Nucleus accumbens (tissue), 56 donors: ENCODE measurements around the gene BACH2.
"Not testable (repeated sequence)": the region's sequence is repeated elsewhere in the genome, so short reads cannot be mapped to it uniquely, and the experiment has no call there.

ENCODE experiments used
- DNase-seq, 56 donors: peaks; one replicate each; lab custom pipeline; 2025; lab: John Stamatoyannopoulos, UW

Gene BACH2

DNA sequence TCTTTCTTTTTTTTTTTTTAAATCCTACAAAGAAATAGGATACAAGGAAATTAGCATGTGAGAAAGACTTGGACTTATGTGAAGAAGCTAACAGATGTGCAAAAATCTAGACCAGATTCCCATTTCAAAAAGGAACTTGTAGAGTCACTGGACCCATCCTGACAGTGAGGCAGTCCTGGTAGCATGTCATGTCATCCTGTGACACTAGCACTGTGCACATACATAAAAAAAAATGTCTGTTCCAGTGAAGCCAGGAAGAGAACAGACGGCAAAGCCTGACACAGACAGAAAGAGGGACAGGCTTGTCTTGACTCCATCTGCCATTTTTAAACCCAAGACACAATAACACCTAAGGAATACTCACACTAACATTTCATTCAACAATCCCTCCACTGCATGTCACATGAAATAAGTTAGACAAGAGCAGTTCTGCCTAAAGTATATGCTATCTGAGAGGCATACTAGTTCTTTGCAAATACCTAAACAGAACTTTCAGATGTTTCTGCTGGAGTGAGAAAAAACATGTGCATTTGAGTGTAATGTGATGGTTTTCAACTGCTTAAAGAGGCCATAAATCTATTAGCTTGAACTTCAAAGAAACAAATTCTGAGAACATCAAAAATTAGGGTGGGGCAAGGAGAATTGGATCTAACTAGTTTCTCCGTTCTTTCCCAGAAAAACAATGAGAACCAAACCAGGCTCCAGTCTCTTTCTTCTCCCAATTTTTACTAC is 159.6 kb downstream of the BACH2 start:
- DNase-seq: no peak

DNA sequence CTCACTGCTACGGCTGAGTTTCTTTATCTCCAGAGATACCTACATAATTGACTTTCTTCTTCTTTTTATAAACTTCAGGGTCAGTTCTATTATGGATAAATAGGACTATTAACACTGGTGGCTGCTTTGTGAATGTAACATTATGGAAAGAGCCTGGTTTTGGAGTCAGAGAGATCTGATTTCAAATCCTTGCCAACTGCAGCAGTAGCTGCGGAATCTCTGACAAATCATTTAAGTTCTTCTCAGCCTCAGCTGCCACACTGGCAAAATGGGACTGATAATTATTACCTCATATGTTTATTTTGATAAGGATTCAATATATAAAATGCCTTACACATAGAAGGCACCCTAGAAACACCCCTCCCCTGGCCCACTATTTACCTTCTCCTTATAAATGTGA is 160.5 kb downstream of the BACH2 start:
- no peak for DNase-seq

DNA sequence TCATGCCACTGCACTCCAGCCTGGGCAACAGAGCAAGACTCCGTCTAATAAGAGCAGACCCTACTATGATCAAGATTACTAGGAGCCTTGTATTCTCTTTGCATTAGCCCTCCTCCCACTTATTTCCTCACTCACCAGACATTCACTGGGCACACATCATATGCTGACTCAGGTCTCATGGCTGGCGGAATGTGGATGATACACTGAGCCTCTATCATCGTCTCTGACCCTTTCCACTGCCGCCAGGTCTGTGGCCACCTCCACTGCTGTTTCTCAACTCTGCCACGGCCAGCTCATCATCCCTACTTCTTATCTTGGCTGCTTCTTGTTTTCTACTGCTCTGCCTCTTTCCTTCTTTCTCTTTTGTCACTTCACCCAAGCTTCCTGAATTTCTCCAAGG is 161.0 kb downstream of the BACH2 start:
- DNase-seq: no peak

DNA sequence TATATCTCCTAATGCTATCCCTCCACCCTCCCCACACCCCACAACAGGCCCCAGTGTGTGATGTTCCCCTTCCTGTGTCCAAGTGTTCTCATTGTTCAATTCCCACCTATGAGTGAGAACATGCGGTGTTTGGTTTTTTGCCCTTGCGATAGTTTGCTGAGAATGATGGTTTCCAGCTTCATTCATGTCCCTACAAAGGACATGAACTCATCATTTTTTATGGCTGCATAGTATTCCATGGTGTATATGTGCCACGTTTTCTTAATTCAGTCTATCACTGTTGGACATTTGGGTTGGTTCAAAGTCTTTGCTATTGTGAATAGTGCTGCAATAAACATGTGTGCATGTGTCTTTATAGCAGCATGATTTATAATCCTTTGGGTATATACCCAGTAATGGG is 163.0 kb downstream of the BACH2 start:
- DNase-seq: not testable (repeated sequence)

DNA sequence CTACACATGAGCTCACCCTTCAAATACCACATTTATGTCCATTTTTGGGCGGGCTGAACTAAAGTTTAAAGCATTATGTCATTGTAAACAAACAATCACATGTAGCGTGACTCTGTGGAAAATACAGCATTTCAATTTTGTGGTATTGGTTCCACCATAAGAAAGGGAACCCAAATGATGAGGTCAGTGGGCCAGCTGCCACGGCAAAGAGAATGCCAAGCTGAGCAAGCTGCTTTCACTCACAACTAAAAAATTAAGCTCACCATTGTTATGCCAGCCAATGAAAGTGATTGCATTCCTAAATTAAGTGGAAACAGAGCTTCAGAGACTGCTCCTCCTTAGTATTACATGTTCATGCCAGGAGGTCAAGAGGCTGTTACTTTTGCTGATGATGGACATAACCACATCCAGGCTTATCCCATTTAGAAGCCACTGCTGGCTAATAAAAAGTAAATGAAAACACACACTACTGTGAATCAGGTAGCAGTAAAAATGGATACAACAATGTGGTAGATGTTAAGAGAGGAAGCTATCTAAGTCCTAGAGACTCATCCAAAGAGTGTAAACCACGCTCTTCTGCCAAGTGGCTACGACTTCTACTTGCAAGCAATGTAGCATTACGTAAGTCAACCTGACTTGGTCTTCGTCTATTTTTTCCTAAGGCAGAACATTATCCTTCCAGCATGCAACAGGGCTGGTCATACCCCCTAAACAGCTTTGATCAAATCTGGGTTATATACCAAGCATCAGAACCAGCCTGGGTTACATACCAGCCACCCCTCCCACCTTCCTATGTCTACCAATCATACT is 164.8 kb downstream of the BACH2 start:
- DNase-seq: peak in 12 of 56 donors; percentile 5 to 67 (median 18)

DNA sequence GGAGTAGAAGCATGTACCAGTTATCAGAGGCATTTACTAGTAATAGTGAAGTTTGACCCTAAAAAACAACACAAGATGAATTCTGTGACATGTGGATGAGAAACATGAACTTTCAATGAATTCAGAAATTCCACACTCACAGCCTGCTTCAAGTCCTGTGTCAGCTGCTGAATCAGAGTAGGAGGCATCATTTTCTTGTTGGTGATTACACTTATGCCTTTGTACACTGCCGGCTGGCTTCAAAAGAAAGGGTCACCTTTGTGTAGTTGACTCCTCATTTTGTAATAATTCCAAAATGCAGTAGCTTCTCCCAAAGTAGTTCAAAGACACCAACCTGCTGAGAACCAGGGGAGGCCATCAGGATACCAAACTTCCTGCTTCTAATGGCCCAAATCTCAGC is 165.5 kb downstream of the BACH2 start:
- no peak for DNase-seq

DNA sequence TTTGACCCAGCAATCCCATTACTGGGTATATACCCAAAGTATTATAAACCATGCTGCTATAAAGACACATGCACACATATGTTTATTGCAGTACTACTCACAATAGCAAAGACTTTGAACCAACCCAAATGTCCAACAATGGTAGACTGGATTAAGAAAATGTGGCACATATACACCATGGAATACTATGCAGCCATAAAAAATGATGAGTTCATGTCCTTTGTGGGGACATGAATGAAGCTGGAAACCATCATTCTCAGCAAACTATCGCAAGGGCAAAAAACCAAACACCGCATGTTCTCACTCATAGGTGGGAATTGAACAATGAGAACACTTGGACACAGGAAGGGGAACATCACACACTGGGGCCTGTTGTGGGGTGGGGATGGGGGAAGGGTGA is 168.0 kb downstream of the BACH2 start:
- not testable (repeated sequence) for DNase-seq

DNA sequence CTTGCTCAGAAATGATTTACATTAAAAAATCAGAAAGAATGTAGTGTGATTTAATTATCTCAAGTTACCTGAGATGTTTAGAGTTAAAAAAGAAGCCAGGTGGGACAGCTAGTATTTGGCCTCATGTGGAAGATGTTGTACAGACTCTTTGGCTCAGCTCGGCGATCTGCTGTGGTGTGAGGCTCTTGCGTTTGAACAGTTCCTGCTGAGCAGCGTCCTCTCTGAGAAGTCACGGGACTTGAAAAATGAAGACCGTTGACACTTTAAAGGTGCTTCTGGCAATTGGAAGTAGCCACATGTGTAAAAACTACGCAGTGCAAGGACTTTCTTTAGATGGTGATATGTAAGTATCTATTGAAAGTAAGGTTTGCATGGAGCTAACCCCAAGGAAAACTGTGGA is 169.0 kb downstream of the BACH2 start:
- no peak for DNase-seq

DNA sequence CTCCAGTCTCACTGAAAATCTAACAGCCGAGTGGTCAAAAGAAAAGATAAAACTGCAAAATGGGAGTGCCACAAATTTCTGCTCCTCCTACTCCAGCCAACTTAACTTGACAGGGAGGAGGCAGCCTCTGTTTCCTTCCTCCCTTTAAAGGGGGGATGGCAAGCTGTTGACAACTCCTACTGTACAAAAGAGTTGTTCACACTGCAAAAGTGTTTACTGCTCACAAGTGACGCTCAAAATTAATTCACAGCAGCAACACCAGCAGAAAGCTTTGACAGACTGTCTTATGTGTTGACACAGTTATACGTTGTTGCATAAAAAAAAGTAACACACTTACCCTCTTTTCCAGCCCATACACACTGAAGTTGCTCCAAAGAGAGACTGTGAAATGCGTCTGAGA is 169.8 kb downstream of the BACH2 start:
- DNase-seq: no peak

DNA sequence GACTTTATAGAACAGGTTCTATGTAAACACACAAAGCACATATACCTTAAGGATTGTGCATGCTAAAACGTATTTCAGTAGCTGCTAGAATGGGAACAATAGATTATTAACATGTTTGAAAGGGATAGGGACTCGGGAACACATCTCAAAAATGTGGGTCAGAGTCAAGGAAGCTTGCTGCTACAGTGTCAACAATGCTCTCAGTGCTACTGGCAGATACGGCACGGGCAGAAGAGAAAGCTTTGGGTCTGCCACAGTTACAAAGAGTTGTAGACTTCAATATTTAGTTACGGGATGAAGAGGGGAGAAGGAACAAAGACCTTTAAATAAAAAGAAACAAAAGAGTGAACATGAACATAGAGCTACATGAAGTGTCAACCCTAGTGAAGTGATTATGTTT is 170.5 kb downstream of the BACH2 start:
- DNase-seq: no peak

DNA sequence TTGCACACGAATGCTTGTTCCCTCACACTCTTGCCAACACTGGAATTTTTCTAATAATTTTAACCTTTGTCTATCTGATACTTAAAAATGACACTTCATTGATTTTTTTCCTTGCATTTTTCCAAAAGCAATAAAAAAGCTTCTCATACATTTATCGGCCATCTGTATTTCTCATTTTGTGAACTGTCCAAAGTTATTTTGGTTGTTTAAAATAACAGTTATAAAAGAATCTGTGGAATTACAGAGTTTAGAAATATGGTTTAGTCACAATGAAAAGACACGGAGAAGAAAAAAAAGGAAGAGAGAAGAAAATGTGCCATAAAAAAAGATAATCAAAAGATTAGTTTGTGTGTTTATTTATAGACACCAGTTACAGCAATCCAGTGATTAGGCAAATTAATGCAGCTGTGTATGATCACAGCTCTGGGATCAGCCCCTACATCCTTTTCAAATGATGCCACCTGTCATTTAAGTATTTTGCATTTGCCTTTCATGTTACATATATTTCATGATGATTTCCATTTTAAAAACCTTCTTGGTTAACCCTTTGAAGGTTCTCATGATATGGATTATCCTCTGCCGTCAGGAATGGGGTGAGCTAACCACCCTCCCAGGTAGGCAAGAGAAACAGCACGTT is 171.7 kb downstream of the BACH2 start:
- DNase-seq: no peak

DNA sequence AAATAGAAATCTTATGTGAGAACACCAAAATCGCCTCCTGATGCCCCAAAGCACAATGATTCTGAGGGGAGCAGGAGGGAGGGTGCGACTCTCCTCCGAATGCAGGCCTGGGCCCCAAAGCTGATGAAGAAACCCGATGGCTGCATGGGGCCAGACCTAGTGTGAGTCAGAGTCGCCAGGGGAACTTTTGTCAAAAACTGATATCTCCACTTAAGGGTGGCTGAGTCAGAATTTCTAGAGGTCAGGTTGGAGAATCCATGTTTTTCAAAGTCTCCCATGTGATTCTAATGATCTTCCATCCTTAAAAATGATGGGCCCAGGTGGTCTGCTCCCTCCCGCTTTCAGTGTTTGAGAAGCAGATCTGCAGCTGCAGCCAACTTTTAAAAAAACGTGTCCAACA is 172.8 kb downstream of the BACH2 start:
- DNase-seq: no peak

DNA sequence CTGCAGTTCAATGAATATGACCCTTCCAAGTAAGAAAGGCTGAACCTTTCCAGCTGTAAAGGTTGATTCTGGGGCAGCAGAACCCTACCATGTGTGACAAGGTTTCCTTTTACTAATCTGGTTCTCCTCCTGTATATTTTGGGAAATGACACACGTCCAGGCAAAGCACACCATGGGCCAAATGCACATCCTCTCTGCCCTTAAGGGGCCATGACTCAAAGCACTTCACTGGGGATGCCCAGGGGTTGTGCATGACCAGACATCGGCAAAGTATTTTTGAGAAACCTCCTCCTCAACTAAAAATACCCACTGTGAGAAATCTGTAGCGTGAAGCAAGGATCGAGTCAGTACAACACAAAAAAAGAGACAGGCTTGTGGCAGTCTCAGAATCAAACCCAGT is 174.7 kb downstream of the BACH2 start:
- DNase-seq: no peak

DNA sequence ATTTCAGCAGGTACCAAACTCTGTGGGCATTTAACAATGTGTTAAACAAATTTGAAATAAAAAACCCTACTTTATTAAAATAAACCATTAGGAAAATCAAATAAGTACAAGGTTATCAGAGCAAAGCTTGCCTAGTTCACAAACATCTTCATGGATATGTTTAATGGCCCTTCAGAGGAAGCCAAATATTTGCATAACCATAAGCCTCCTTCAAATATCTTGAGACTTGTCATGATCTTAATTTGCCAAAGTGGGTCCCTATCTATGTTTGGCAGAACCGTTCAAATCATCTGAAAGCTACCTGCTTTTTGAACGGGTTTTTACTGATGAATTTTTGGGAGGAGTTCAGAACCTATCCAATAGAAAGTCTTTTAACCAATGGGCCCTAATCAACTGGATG is 176.3 kb downstream of the BACH2 start:
- DNase-seq: no peak

DNA sequence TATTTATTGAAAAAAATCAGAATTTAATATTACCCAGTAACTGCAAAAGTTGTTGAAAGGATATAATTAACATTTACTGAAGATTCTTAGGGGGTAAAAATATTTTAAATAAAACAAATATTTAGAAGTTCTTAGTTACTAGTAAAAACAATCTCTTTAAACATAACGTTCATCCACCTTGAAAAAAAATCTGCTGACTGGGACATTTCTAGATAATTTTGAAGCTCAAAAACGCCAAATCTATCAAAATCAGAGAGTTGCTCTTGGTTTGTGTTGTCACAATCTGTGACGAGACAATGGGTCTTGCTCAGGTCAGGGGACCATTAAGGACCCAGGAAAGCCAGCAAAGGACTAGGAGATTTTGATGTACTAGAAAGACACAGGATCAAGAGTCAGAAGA is 177.0 kb downstream of the BACH2 start:
- DNase-seq: no peak

DNA sequence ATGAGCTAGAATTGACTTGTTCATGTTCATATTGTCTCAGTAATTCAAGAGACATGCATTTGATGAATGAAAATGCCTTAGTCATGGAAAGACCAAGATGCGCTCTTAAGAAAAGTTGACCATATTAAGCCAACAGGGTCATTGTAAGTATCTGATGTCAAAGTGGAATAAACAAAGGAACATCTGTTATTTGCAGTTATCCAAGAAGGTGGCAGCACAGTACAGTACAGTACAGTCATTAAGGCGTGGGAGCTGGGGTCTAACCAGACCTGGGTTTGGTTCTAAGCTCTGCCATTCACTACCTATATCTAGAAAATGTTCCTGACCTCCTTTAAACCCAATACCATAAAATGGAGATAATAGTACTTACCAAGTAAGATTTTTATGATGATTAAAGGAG is 178.1 kb downstream of the BACH2 start:
- no peak for DNase-seq

DNA sequence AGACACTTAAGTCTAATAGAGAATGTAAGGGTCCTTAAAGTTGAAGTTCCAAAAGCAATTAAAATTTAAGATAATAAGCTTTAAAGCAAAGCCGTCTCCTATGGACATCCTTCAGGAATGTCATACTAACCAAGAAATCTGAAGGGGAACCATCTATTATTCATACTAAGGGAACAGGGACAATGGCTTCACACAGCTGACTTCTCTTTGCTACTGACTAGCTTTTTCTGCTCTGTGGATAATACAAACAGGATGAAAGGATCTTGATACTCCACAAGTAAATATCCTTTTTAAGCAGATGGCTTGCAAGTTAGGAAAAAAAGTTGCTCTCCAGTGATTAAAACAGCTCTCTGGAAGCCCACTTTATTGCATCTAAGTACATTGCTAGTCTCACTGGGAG is 178.6 kb downstream of the BACH2 start:
- no peak for DNase-seq

DNA sequence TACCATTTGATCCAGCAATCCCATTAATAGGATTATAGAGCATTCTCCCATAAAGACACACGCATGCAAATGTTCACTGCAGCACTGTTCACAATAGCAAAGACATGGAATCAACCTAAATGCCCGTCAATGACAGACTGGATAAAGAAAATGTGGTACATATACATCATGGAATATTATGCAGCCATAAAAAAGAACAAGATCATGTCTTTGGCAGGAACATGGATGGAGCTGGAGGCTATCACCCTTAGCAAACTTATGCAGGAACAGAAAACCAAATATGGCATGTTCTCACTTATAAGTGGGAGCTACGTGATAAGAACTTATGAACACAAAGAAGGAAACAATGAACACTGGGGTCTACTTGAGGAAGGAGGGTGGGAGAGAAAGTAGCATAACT is 180.5 kb downstream of the BACH2 start:
- not testable (repeated sequence) for DNase-seq

DNA sequence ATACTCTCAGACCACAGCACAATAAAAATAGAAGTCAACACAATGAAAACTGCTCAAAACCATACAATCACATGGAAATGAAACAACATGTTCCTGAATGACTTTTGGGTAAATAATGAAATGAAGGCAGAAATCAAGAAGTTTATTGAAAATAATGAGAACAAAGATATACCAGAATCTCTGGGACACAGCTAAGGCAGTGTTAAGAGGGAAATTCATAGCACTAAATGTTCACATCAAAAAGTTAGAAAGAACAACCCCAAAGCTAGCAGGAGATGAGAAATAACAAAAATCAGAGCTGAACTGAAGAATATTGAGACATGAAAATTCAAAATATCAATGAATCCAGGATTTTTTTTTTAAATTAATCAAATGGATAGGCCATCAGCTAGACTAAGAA is 183.3 kb downstream of the BACH2 start:
- DNase-seq: no peak

DNA sequence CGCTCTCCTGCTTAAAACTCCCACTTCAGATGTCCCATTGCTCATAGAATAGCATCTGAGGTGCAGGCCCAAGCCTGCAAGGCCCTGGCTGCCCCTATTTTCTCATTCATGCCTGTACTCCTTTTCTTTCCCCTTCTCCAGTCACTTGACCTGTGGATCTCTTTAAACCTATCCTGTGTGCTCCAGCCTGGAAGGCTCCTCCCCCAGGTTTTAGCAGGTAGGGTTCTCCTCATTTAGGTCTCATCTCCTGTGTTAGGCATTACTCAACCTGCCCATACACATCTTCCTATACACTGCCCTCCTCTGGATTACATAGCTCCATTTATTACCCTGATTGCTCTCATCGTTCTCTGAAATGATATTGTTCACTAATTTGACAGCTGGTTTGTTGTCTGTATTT is 185.3 kb downstream of the BACH2 start:
- DNase-seq: no peak

DNA sequence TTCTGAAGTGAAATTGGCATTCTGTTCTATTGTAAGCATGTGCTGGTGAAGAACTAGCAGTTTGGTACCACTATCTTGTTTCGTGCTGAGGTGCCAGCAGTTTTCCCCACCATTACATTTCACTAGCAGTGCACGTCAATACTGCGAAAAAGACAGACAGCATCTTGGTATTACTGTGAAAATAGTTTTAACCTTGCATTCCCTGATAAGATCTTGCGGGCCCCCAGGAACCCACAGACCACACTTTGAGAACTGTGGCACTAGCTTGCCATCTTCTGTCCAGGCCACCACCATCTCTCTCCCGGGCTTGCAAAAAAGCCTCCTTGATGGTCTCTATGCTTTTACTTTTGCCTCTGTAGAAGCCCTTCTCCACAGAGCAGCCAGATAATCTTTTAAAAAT is 185.7 kb downstream of the BACH2 start:
- DNase-seq: no peak

DNA sequence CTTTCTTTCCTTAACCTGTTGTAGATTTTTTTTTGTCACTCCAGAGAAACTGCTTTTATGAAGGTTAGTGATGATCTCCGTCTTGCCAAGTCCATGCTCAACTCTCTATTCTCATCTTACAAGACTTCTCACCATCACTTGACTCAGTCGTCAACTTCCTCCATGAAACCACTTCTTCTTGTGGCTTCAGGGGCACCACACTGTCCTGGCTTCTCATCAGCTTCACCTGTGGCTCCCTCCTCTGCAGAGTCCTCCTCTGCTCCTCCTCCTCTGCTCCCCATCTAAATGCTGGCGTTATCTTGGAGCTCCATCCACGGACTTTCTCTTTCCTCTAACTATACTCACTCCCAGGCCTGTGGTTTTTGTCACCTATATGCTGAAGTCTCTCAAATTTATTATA is 187.5 kb downstream of the BACH2 start:
- no peak for DNase-seq
